NCI-H2227 (cell line): ENCODE data around the gene LRRC7.
"Not testable (repeated sequence)": the region's sequence is repeated elsewhere in the genome, so short reads cannot be mapped to it uniquely, and the experiment has no call there.

ENCODE experiments used
- DNase-seq: peaks from one replicate; lab custom pipeline; 2025; ENCODE audit not compliant: unreplicated experiment; lab: John Stamatoyannopoulos, UW

Gene LRRC7

DNA sequence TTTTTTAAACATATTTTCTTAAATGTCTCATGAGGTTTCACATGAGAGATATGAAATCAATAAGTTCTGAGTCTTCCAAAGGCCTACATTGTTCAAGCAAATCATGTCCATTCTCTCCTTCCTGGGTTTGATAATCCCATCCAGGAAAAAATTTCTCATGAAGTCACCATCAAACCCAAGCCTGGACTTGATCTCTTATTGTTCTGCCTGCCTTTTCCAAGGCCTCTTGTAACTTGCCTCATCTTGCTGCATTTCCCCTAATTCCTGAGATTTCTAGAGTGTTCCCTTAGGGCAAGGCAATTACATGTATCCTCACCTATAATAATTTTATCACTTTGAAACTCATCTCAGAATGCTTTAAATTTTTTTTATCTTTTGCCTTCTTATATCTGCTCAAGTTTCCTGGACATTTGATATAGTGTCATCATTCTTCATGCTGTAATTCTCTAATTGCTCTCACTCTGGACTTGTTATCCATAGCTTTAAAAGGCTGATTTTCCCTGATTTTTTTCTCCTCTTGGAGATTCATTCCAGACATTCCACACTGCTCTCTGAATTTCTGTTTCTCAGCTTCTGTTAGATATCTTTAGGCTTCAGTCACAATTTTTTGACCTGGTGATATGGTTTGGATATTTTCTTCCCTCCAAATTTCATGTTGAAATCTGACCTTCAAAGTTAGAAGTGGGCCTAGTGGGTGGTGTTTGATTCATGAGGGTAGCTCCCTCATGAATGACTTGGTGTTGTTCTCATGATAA lies 126.4 kb downstream of the LRRC7 start:
- no peak for DNase-seq

DNA sequence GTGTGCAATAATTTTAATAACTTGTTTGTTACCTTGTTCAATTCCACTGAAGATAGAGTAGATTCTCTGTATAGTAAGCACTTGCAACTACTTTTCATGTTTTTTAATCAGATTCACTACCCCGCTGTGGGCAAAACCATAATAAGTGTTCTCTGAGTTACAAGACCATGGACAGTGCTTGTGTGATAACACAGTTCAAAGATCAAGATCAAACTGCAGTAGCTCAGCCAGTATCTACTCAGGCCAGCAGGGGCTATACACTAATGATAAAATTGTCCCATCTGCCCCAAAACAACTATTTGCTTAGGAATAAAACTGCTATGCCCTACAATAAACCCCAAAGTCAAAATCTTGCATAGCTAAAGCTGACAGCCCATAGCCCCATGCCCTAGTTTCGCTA lies 129.6 kb downstream of the LRRC7 start:
- no peak for DNase-seq

DNA sequence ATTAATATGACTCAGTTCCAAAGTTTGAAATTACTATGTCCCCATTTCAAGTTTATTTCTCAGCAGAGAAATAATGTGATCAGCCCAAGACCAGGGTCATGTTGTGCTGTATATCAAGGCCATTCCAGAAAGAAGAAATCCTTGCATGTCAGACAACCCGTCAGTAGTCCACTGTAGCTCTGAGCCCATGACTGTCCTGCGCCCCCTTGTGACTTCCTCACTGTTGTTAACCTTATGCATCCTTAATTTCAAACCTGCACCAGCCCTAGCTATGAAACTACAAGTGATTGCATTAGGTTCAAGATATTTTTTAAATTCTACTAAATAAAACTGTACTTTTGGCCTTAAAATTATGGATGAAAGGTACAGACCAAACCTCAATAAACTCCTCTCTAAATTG lies 133.0 kb downstream of the LRRC7 start:
- no peak for DNase-seq

DNA sequence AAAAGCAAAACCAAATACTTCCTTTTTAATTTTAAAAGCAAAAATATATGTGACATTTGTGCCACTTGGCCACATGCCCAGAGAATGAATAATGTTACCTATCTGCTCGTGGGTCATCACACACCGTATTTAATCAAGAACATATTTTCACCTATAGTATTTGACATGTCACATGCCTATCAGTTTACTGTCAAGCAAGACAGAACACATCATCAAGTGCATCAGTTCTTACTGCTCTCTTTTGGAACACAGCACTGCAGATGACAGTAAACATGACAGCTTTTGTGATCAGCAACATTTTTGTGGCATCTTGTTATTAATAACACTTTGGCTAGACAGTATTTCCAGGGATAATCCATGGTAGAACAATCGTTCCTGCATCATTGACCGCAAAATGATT lies 134.4 kb downstream of the LRRC7 start:
- DNase-seq: no peak

DNA sequence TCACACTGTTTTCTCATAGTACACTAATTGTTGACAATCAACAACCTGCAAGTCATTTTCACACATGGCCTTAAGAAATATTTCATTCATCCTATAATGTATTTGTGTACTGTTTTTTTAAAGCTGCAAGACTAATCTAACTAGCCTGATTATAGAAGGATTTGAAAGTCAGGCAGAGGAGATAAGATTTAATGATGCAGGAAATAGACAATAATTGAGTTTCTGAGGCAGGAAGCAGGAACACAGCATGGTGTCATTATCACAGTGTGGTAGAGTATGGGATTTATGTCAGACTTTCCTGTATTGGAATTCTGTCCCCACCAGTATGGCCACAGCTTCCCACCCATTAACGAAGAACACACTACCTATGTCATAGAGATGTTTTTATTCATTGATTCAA lies 138.8 kb downstream of the LRRC7 start:
- DNase-seq: no peak

DNA sequence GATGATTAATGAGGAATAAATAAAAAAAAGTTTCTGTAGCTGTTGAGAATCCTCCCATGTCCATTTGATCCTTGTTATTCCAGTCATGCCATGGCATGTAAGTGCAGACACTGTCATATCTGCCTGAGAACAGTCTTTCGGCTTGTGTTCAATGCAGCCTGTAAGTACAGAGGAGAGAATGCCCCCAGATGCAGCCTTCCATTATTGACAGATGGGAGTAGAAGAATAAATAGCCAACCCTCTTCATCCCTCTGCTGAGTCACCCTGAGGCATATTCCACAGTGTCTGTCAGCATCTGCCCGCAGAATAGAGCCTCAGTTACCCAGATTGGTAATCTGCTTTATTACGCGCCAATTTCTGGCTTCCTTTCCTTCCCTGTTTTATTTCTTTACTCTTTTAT lies 139.4 kb downstream of the LRRC7 start:
- DNase-seq: no peak

DNA sequence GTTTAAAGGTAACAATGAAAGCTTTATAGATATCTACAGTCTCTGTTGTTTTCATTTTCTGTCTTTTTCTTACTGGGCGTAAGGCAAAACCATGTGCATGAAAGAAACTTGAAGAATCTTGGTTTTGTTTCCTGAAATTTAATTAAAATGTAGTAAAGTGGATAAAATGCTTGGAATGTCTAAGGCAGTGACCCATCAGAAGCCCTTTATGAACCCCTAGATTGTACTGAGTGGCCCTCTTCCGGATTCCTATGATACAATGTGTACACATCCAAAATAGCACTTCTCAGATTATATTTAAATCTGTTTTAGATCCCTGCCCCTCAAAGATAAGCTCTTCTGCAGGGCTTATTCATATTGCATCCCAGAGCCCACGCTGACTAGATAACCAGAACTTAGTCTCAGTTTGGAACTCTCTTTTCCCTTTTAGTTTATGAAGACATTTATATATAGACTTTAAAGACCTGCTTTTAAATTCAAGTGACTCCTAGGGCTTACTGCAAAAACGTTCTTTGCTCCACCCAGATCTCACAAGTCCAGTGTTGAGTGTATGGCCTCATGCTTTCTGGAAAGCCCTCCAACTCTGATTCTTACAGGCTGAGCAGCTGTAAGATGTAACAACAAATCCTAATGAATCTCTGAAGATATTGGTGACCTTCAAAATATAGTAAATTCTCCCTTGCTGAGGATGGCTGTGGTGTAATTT lies 142.9 kb downstream of the LRRC7 start:
- DNase-seq: no peak

DNA sequence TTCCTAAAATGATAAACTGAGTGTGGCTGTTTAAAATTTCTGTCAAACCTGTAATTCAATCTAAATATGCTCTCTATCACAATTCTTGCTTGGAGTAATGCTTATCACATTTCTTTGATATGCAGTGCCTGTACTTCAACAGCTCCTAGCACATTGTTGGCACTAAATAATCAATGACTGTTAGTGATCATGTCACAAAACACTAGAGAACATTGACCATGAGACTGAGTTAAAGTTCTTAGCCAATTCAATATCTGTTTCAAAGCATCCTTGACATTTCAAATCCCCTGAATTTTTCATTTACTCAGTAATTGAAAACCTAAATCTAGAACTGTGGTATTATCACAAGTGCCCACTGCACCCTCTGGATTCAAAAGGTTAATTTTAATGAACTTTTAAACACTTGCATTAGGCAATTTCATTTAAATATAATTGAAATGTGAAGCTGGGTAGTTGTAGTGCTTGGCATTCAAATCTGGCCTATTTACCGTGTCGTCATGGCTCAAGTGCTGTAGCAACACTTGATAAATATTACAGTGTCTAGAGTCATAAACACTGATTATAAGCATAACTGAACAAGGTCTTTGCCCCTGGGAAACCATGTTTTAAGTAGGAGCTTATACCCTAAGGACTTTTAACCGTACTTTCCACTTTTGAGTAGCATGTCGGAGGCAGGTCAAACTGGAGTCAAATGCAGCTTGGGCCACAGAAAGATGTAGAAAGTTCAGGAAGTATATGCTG lies 143.6 kb downstream of the LRRC7 start:
- DNase-seq: no peak

DNA sequence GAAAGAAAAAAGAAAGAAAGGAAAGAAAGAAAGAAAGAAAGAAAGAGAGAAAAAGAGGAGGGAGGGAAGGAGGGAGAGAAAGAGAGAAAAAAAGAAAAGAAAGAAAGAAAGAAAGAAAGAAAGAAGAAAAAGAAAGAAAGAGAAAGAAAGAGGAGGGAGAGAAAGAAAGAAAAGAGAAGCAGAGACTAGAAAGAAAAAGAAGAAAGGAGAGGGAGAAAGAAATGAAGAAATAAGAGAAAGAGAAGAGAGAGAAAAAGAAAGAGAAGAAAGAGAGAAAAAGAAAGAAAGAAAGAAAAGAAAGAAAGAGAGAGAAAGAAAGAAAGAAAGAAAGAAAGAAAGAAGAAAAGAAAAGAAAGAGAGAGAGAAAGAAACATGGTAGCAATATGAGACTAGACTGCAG lies 150.1 kb downstream of the LRRC7 start:
- DNase-seq: not testable (repeated sequence)

DNA sequence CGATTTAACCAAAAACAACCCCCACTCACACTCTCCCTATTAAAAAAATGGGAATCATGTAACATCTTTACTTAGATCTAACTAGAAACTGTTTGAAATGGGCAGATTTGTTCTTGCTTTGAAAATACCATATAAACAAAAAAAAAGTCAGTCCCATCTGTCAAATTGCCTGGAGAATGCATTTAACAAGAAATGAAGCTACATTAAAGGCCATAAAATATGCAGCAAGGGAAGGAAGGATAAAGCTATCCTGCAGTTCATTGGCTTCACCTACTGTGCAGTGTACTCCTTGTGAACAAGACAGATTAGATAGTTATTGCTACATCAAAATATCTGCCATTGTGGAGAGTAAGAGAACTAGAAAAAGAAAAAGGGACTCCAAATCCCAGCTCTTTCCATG lies 160.5 kb downstream of the LRRC7 start:
- DNase-seq: no peak

DNA sequence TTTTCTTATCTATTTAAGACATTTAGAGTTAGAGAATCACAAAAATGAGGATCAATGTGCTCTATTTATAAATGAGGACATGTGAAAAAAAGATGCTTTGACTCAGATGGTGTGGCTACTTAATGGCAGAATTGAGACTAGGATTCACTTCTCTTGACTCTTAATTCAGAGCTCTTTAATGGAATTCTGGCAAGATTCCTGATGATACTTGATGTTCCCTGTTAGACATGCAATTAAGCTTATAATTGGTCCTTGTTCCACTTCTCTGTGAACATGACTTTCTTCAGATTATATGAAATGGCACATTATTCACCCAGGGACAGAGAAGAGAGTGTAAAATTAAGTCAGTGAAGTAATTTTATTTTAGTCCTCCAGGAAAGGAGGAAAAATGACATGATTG lies 165.3 kb downstream of the LRRC7 start:
- DNase-seq: no peak

DNA sequence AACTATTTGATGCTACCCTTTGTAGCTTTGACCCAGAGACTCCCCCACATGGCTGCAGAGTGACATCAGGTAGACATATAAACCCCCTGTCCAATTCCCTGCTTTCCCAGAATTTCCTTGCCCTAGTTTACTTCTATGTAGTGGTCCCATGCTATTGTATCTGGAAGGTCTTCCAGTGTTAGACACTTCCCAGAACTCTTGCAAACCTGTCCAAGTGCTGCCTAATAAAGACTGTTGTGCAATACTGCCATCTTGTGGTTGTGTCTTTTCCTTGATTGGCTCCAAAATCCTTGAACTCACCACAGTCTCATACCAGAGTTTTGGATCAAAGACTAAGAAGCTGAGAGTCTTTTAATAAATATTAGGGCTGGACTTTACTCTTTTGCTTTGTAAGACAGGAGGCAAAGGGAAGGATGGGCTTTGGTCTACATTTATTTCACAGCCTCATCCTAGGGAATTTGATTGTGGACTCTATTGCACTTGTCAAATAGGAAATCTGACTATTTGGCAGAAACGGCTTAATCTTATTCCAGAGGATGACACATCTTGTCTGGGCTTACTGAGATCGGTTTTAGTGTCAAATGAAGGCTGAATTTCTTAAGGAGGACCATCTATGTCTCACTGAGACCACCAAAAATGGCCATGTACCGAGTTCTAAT lies 169.9 kb downstream of the LRRC7 start:
- peak; percentile 54 for DNase-seq

DNA sequence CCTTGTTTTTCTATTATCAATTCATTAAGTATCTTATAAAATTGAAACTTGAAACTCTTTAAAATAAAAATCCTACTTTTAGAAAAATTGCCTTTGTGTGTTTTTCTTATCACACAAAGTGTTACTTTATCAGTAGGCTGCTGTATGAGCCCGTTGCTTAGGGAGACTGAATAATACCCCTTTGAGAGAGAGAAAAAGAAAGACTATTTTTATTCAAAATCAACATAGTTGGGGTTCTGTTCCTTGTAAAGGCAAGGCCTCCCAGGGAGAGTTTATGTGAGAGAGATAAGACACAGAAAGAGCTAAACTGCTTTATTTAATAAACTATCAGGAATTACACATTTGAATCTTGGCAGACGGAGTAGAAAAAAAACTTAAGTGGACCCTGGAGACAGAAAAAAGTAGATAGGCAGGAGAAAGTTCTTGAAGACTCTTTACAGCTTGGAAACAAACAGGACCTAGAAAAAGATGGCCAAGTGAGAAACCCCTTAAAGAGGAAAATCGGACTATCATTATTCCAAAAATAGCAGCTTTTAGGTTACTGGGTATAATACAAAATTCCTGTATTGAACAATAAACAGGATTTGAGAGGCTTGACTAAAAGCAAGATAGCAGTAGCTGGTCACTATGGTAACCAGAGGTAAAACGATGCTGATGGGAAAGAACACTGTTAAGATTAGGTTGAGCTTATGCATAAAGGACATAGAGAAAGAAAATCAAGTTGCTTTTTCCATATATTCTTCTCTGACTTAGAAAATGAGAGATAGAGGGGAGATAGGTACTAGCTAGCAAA lies 170.9 kb downstream of the LRRC7 start:
- no peak for DNase-seq

DNA sequence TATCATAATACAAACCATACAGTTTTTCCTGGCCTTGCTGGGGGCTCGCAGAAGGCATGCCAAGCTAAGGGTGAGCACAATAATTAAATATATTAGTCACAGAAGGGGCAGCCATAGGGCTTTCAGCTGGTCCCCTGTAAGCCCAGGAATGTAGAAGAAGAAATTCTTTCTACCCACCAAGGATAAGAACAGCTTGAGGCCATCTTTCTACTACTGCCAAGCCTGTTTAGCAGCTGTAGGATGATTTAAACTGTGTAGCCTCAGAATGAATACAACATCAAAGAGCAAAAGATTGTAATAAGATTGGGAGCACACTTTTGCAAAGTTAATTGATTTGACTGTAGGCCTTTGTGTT lies 171.5 kb downstream of the LRRC7 start:
- DNase-seq: no peak

DNA sequence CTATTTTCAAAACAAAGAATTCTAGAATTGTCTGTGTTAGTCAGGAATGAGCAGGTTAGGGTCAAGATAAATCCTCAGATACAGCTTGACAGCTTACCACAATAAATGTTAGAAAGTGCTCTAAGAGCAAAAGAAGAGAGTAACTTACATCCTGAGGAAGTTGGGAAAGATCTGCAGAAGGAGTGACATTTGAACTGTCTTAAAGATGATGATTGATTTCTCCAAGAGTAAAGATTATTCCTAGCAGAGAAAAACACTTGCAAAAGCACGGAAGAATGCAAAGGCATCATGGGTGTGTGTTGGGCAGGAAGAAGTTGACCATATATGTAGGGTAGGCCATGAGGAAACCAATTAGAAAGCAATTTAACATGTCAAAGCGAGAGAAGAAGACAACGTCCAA lies 175.4 kb downstream of the LRRC7 start:
- DNase-seq: no peak

DNA sequence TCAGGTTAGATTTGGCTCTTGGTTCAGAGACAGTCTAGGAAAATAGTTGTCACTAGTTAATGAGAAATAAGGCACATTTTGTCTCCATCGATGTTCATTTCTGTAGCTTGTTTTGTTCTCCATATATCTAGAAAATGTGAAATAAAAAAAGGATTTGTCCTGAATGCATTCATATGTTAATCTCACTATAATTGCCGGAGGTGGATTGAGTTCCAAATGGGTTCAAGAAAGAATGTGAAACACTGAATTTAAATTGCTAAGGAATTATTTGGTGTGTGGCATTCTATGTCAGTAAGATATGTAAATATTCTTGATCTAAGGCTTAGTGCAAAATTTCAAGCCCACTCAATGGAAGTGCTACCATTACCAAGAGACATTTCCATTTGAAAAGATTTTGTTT lies 176.7 kb downstream of the LRRC7 start:
- no peak for DNase-seq

DNA sequence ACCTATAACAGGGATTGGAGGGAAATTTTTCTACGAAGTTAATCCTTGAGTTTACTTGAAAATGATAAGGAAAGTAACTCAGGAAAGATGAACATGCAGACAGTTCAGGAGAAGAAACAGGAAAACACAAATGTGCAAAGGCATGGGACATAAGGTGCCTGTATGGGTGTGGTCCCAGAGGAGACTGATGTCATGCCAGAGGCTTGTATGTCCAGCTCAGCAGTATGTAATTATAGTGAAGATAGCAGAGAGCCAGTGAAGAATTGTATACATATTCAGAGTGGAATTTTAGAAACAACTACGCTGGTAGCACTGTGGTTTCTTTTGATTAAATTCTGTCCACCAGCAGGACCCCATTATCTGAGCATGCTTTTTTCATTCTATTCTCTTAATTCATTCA lies 179.5 kb downstream of the LRRC7 start:
- DNase-seq: no peak

DNA sequence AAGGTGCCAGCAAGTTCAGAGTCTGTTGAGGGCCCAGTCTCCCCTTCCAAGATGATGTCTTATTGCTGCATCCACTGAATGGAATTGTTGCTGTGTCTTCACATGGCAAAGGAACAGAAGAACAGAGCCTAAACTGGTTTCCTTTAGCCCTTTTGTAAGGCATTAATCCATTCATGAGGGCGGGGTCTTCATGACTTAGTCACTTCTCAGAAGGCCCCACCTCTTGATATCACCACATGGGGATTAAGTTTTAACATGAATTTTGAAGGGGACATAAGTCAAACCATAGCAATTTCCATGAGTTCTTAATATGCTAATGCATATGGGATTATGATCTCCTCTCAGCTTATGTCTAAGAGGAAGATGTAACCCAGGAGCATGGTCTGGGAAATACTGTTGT lies 182.9 kb downstream of the LRRC7 start:
- no peak for DNase-seq

DNA sequence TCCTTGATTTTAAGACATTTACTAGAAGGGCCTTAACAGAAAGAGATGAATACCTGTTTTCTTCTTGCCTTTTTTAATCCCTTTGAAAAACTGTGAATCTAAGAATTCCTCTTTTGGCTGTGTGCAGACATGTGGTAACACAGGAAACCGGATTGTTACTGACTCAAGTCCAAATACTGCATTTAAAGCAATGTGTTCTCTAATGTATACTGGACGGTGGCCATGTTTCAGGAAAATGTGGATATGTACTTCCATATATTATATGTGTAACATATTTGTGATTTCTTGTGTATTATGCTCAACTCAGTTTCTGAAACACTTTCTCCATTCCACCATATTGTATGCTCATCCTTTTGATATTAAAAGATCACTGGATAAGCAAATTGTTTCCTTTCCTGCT lies 185.1 kb downstream of the LRRC7 start:
- DNase-seq: no peak

DNA sequence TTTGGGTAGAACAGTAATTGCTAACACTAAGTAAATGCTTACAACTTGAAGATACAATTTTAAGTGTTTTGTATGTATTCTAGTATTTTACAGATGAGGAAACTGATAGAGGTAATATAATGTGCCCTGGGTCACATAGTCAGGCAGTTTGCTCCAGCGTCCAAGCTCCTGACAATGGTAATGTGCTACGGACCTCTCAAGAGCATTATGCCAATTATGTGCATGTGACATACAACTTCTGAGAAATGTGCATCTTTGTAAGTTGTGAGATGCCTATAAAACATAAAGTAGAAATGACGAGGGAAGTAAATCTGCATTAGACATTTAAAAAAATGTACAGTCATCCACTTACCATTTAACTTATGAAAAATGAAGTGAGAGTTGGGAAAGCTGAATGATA lies 186.8 kb downstream of the LRRC7 start:
- DNase-seq: no peak

DNA sequence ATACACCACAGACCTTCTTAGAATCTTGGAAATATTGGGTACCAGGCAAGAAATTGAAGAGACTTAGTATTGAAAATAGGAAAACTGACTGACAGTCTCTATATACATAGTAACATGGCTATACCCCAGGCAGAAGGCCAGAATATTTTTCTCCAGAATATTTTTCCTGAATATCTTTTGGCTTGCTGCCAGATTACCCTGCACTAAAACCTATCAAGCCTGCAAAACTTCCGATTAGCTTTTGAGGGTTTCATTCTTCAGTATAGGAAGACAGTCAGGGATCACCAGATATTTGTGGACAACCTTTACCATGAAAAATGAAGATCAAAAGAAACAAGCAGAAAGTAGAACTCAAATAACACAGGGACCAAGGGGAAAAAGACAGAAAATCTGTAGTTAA lies 187.9 kb downstream of the LRRC7 start:
- DNase-seq: no peak
